HCT116 (cell line): ENCODE measurements around the gene SRRD. TPM values are rescaled to one million over a fixed set of nuclear protein-coding genes. Genes with fewer than 3 reads are reported as not detected.

Source experiments
- ATAC-seq: fragments of 200-7000 bp; cut with Tn5 transposase; 2 replicates; pipeline ENCODE4 v1.9.1; 2020; ENCODE audit warnings: mild to moderate bottlenecking, moderate library complexity
- BruUV-seq: library from RNA; stranded (reverse); fragments of 400-500 nt; replicated peaks from 2 replicates; lab custom pipeline; 2021; lab: Mats Ljungman, UMichigan
- CTCF ChIA-PET: fragments of 300-600 bp; sonication (Branson Sonifier 250); formaldehyde crosslinking; loops from one replicate; lab custom pipeline; 2021; ENCODE audit warnings: antibody characterized with exemption; lab: Charles Lee
- POLR2A ChIA-PET: fragments of 300-600, 350-600 bp; sonication (Branson Sonifier 250); formaldehyde crosslinking; loops from one replicate; lab custom pipeline; 2021; ENCODE audit warnings: antibody characterized with exemption; lab: Charles Lee
- RAD21 ChIA-PET, 2 experiments: fragments of 300-600 bp; sonication (Branson Sonifier 250); formaldehyde crosslinking; loops; one replicate each; lab custom pipeline; 2023; ENCODE audit warnings: low total read pairs in 2 of 2; ENCODE audit not compliant: uncharacterized antibody in 2 of 2, unreplicated experiment in 2 of 2, low non-redundant PET in 1 of 2; lab: Charles Lee
- DNase-seq: peaks from one replicate; pipeline ENCODE4 v3.0.0-alpha.2; 2010; ENCODE audit warnings: low read depth, low spot score
- H2AFZ ChIP-seq: fragments of 200-600 bp; shearing (Covaris generic), sonication (generic); 2 replicates; pipeline ENCODE4 v1.6.1; 2017; ENCODE audit warnings: low read depth, mixed run types, mixed read lengths, antibody characterized with exemption, low read length; ENCODE audit not compliant: poor library complexity, severe bottlenecking
- H3K27ac ChIP-seq: 2 replicates; pipeline ENCODE4 v1.5.1; 2012; ENCODE audit warnings: low read depth, low read length
- H3K27me3 ChIP-seq: fragments of 200-600 bp; sonication (generic); 2 replicates; pipeline ENCODE4 v1.6.1; 2016; ENCODE audit warnings: mixed run types, low read length, mixed read lengths; ENCODE audit not compliant: insufficient read depth
- H3K36me3 ChIP-seq, 2 experiments: fragments of 200-500 bp in 1 of 2; fragments of 200-600 bp in 1 of 2; sonication (Bioruptor generic) in 1 of 2; sonication (generic) in 1 of 2; 2 replicates each; pipeline versions ENCODE4 v1.5.1 to v1.6.1; 2014 to 2016; ENCODE audit warnings: low read length in 2 of 2, inconsistent platforms in 1 of 2, mixed read lengths in 1 of 2, mixed run types in 1 of 2; ENCODE audit not compliant: insufficient read depth in 2 of 2, control insufficient read depth in 1 of 2
- H3K4me1 ChIP-seq, 2 experiments: fragments of 200-600 bp in 1 of 2; sonication (generic) in 1 of 2; 2 replicates each; pipeline versions ENCODE4 v1.5.1 to v1.6.1; 2012 to 2017; ENCODE audit warnings: low read length in 2 of 2, inconsistent platforms in 1 of 2, mild to moderate bottlenecking in 1 of 2, mixed read lengths in 1 of 2, mixed run types in 1 of 2, moderate library complexity in 1 of 2; ENCODE audit not compliant: insufficient read depth in 2 of 2, control insufficient read depth in 1 of 2
- H3K4me2 ChIP-seq: fragments of 200-600 bp; sonication (generic); 2 replicates; pipeline ENCODE4 v1.6.1; 2017; ENCODE audit warnings: mixed run types, low read length, mixed read lengths
- H3K4me3 ChIP-seq, 2 experiments: fragments of 200-600 bp in 1 of 2; sonication (generic) in 1 of 2; replicated peaks in 1 of 2; 2 replicates each; pipeline ENCODE4 v1.5.1; 2011 to 2016; ENCODE audit warnings: low read length in 2 of 2, control low read depth in 1 of 2, low read depth in 1 of 2, mild to moderate bottlenecking in 1 of 2, mixed read lengths in 1 of 2, mixed run types in 1 of 2
- H3K79me2 ChIP-seq: fragments of 200-600 bp; sonication (generic); 2 replicates; pipeline ENCODE4 v1.6.1; 2017; ENCODE audit warnings: mild to moderate bottlenecking, mixed run types, low read length, moderate library complexity, mixed read lengths; ENCODE audit not compliant: insufficient read depth
- H3K9ac ChIP-seq: fragments of 200-600 bp; sonication (generic); 2 replicates; pipeline ENCODE4 v1.6.1; 2016; ENCODE audit warnings: low read length, mixed read lengths
- H3K9me2 ChIP-seq: fragments of 200-600 bp; sonication (generic), shearing (Covaris generic); 2 replicates; pipeline ENCODE4 v1.6.1; 2017; ENCODE audit warnings: mixed run types, mild to moderate bottlenecking, moderate library complexity; ENCODE audit not compliant: insufficient read depth
- H3K9me3 ChIP-seq, 2 experiments: fragments of 200-500 bp in 1 of 2; fragments of 200-600 bp in 1 of 2; sonication (Bioruptor generic) in 1 of 2; sonication (generic) in 1 of 2; 2 replicates each; pipeline ENCODE4 v1.6.1; 2014 to 2017; ENCODE audit warnings: low read length in 2 of 2, mixed read lengths in 2 of 2, inconsistent platforms in 1 of 2, low read depth in 1 of 2, mild to moderate bottlenecking in 1 of 2, mixed run types in 1 of 2, moderate library complexity in 1 of 2; ENCODE audit not compliant: control insufficient read depth in 1 of 2, insufficient read depth in 1 of 2
- H4K20me1 ChIP-seq: fragments of 200-600 bp; sonication (generic), shearing (Covaris generic); 2 replicates; pipeline ENCODE4 v1.6.1; 2017; ENCODE audit warnings: mixed run types, mild to moderate bottlenecking, moderate library complexity; ENCODE audit not compliant: insufficient read depth
- ATF3 ChIP-seq: IDR thresholded peaks from 2 replicates; pipeline ENCODE4 v1.6.1; 2012
- CTCF ChIP-seq, 3 experiments: fragments of 200-600 bp in 1 of 3; sonication (generic) in 1 of 3; IDR thresholded peaks in 2 of 3; conservative IDR thresholded peaks in 1 of 3; 2 replicates each; pipeline ENCODE4 v1.5.1; 2012 to 2017; ENCODE audit warnings: low read depth in 2 of 3, low read length in 2 of 3, antibody characterized with exemption in 1 of 3, borderline replicate concordance in 1 of 3, control low read depth in 1 of 3, mild to moderate bottlenecking in 1 of 3, mixed read lengths in 1 of 3, mixed run types in 1 of 3, moderate library complexity in 1 of 3; ENCODE audit not compliant: insufficient read depth in 1 of 3
- EGR1 ChIP-seq: IDR thresholded peaks from 2 replicates; pipeline ENCODE4 v1.6.1; 2012; ENCODE audit warnings: low read depth
- EZH2 ChIP-seq: fragments of 200-600 bp; sonication (generic); IDR thresholded peaks from 2 replicates; pipeline ENCODE4 v1.6.1; 2017; ENCODE audit warnings: antibody characterized with exemption, mixed run types
- EZH2phosphoT487 ChIP-seq: fragments of 200-600 bp; IDR thresholded peaks from 2 replicates; pipeline ENCODE4 v1.6.1; 2018; ENCODE audit warnings: antibody characterized with exemption, borderline replicate concordance
- FOSL1 ChIP-seq: IDR thresholded peaks from 2 replicates; pipeline ENCODE4 v1.6.1; 2012; ENCODE audit warnings: low read depth
- JUND ChIP-seq: IDR thresholded peaks from 2 replicates; pipeline ENCODE4 v1.6.1; 2012
- MAX ChIP-seq: IDR thresholded peaks from 2 replicates; pipeline ENCODE4 v1.6.1; 2012
- POLR2A ChIP-seq: IDR thresholded peaks from 2 replicates; pipeline ENCODE4 v1.7.0; 2011; ENCODE audit warnings: borderline replicate concordance; ENCODE audit not compliant: insufficient read depth, insufficient read length; ENCODE audit errors: extremely low read depth
- POLR2AphosphoS5 ChIP-seq: IDR thresholded peaks from 2 replicates; pipeline ENCODE4 v1.6.1; 2011; ENCODE audit warnings: mild to moderate bottlenecking, low read depth, low read length, moderate library complexity
- RAD21 ChIP-seq: IDR thresholded peaks from 2 replicates; pipeline ENCODE4 v1.6.1; 2012; ENCODE audit warnings: low read depth, mild to moderate bottlenecking
- SIN3A ChIP-seq: IDR thresholded peaks from 2 replicates; pipeline ENCODE4 v1.6.1; 2012; ENCODE audit warnings: low read depth
- SRF ChIP-seq: IDR thresholded peaks from 2 replicates; pipeline ENCODE4 v1.6.1; 2012; ENCODE audit warnings: low read depth
- TCF7L2 ChIP-seq: IDR thresholded peaks from 2 replicates; pipeline ENCODE4 v1.7.0; 2011; ENCODE audit warnings: borderline replicate concordance, inconsistent platforms; ENCODE audit not compliant: insufficient read depth, insufficient read length; ENCODE audit errors: extremely low read depth
- YY1 ChIP-seq: IDR thresholded peaks from 2 replicates; pipeline ENCODE4 v1.6.1; 2011; ENCODE audit warnings: low read length, low read depth, moderate library complexity, mild to moderate bottlenecking; ENCODE audit not compliant: insufficient replicate concordance; ENCODE audit errors: extremely low read depth
- ZFX ChIP-seq: fragments of 450-650 bp; IDR thresholded peaks from 2 replicates; pipeline ENCODE4 v1.6.1; 2017
- ZNF274 ChIP-seq: fragments of 200-500 bp; sonication (Bioruptor generic); IDR thresholded peaks from 2 replicates; pipeline ENCODE4 v1.6.1; 2014; ENCODE audit warnings: mild to moderate bottlenecking, low read depth, low read length, inconsistent platforms
- intact Hi-C: fragments of 100-400 bp; cut with micrococcal nuclease; formaldehyde crosslinking; loops from 2 replicates; pipeline ENCODE4 v1.10.0; 2022
- total RNA-seq: library from RNA; stranded (reverse); gene quantifications from one replicate; pipeline ENCODE4 v1.2.1, GENCODE V29; 2021; ENCODE audit not compliant: unreplicated experiment

Gene SRRD
- total RNA-seq, 1 experiment from 2014 or later, result 30.4 TPM

- H3K36me3 ChIP-seq, result peaks cover 67 to 72% of the 10 kb centered on the region in 2 experiments
- BruUV-seq, result no TSS peak
- no peaks in the 10 kb centered on the region for H4K20me1 ChIP-seq
- H3K9ac ChIP-seq, result no peak overlapping the region
- H2AFZ ChIP-seq, result no peak overlapping the region
- no peaks in the 10 kb centered on the region for H3K9me2 ChIP-seq
- no peaks in the 10 kb centered on the region for H3K4me1 ChIP-seq
- H3K79me2 ChIP-seq, result peaks cover 14% of the 10 kb centered on the region
- H3K4me3 ChIP-seq, result no peak overlapping the region
- ChIA-PET POLR2A (no interaction called here), CTCF (no interaction called here), RAD21 (no interaction called here)
- TF ChIP-seq EGR1, result no peak
- no peak for TF ChIP-seq CTCF (IDR thresholded peaks at IDR 0.05 in 2 of 3, conservative IDR thresholded peaks at IDR 0.05 in 1 of 3; ENCODE audit: borderline replicate concordance in 1 of 3, insufficient read depth in 1 of 3, low read depth in 2 of 3, low read length in 2 of 3)
- no peak overlapping the region for H3K27ac ChIP-seq
- DNase-seq (no peak), ATAC-seq (no peak)
- no peaks in the 10 kb centered on the region for H3K9me3 ChIP-seq
- no peaks in the 10 kb centered on the region for H3K27me3 ChIP-seq
- no peak overlapping the region for H3K4me2 ChIP-seq
- intact Hi-C loops, result no loop called here
Measured at GRCh38 chr22:26492220-26492619, 8.5 kb downstream of the SRRD start.

GRCh38 chr22:26494506-26494905, 10.8 kb downstream of the SRRD start:
- Histone ChIP-seq H3K4me2 (no peak overlapping the region), H3K9ac (no peak overlapping the region), H3K27ac (no peak overlapping the region), H3K4me1 (no peaks in the 10 kb centered on the region), H3K9me3 (no peaks in the 10 kb centered on the region), H3K9me2 (no peaks in the 10 kb centered on the region), H3K27me3 (no peaks in the 10 kb centered on the region), H3K36me3 (peaks cover 57 to 63% of the 10 kb centered on the region in 2 experiments), H2AFZ (no peak overlapping the region), H3K4me3 (no peak overlapping the region), H4K20me1 (no peaks in the 10 kb centered on the region), H3K79me2 (peaks cover 9% of the 10 kb centered on the region; the same call in 1 of the 2 replicates)
- CTCF ChIA-PET, result no interaction called here
- intact Hi-C loops, result no loop called here
- RAD21 ChIA-PET, result no interaction called here
- DNase-seq, result no peak
- POLR2A ChIA-PET, result no interaction called here
- BruUV-seq, result no TSS peak
- ATAC-seq, result no peak
- no peak for TF ChIP-seq YY1
- no peak for TF ChIP-seq SRF
- TF ChIP-seq EZH2phosphoT487, result no peak
- no peak for TF ChIP-seq TCF7L2
- no peak for TF ChIP-seq JUND
- TF ChIP-seq EZH2, result no peak
- TF ChIP-seq POLR2AphosphoS5, result no peak
- TF ChIP-seq FOSL1, result no peak
- no peak for TF ChIP-seq ZFX
- TF ChIP-seq RAD21, result no peak
- no peak for TF ChIP-seq MAX
- no peak for TF ChIP-seq SIN3A
- TF ChIP-seq POLR2A, result no peak
- no peak for TF ChIP-seq ATF3
- TF ChIP-seq ZNF274, result no peak
